ENCODE results near the gene HNRNPM.

The HNRNPM gene

GRCh38 chr19:8489561-8490394 is 45.0 kb downstream of the HNRNPM start:
- no peak for DNase-seq

- DNase-seq = no peak
Observed at GRCh38 chr19:8490395-8490760, 45.6 kb downstream of the HNRNPM start.

GRCh38 chr19:8490873-8491272 is 46.1 kb downstream of the HNRNPM start:
- no peak for DNase-seq

- DNase-seq = no peak
Observed at GRCh38 chr19:8491574-8491973, 46.8 kb downstream of the HNRNPM start.

- no peak for DNase-seq
Observed at GRCh38 chr19:8494158-8494557, 49.4 kb downstream of the HNRNPM start.

GRCh38 chr19:8498295-8498694 is 53.5 kb downstream of the HNRNPM start:
- no peak for DNase-seq

GRCh38 chr19:8499048-8499833 is 54.5 kb downstream of the HNRNPM start:
- DNase-seq = no peak

GRCh38 chr19:8500158-8500557 is 55.4 kb downstream of the HNRNPM start:
- peak; percentile 33 for DNase-seq

GRCh38 chr19:8501516-8501915 is 56.7 kb downstream of the HNRNPM start:
- no peak for DNase-seq

- no peak for DNase-seq
Observed at GRCh38 chr19:8501981-8502380, 57.2 kb downstream of the HNRNPM start.

GRCh38 chr19:8503510-8503909 is 58.7 kb downstream of the HNRNPM start:
- no peak for DNase-seq

- no peak for DNase-seq
Observed at GRCh38 chr19:8504171-8504570, 59.4 kb downstream of the HNRNPM start.

GRCh38 chr19:8504919-8505318 is 60.1 kb downstream of the HNRNPM start:
- no peak for DNase-seq

GRCh38 chr19:8505680-8506401 is 61.1 kb downstream of the HNRNPM start:
- peak; percentile 94 for DNase-seq

- DNase-seq = no peak
Observed at GRCh38 chr19:8506402-8506957, 61.7 kb downstream of the HNRNPM start.

- DNase-seq = no peak
Observed at GRCh38 chr19:8510589-8511115, 65.9 kb downstream of the HNRNPM start.

- no peak for DNase-seq
Observed at GRCh38 chr19:8511573-8512101, 66.9 kb downstream of the HNRNPM start.

- no peak for DNase-seq
Observed at GRCh38 chr19:8512115-8512967, 67.6 kb downstream of the HNRNPM start.

- no peak for DNase-seq
Observed at GRCh38 chr19:8513036-8513686, 68.4 kb downstream of the HNRNPM start.

- peak; percentile 100 for DNase-seq
Observed at GRCh38 chr19:8513687-8514504, 69.1 kb downstream of the HNRNPM start, which contains the start of gene ZNF414. Gene ZNF414, minus strand, starts transcription at chr19:8514167. Its CDS starts 121 bp downstream, at chr19:8514046.
